Renal cortical epithelial cell (primary cell): Measurements from ENCODE around the gene ATL2. TPM values are rescaled to one million over a fixed set of nuclear protein-coding genes. Genes with fewer than 3 reads are reported as not detected.
"Not testable (repeated sequence)": the region's sequence is repeated elsewhere in the genome, so short reads cannot be mapped to it uniquely, and the experiment has no call there.

ENCODE experiments used
- DNase-seq: peaks from one replicate; pipeline ENCODE4 v3.0.0-alpha.2; 2011; ENCODE audit warnings: low read depth
- total RNA-seq: library from RNA; depleted of rRNA; stranded (reverse); fragments of >200 nt; gene quantifications from 2 replicates; pipeline ENCODE4 v1.2.3, GENCODE V29; 2014

ATL2 gene
- total RNA-seq, 1 donor from 2014 or later, result 110 TPM

- DNase-seq, result peak; percentile 89
These were observed 102.5 kb downstream of the ATL2 start for GRCh38 chr2:38274286-38275276.

- no peak for DNase-seq
These were observed 105.4 kb downstream of the ATL2 start for GRCh38 chr2:38271697-38272096.

- DNase-seq, result no peak
These were observed 107.7 kb downstream of the ATL2 start for GRCh38 chr2:38269421-38269820.

- DNase-seq, result no peak
These were observed 108.3 kb downstream of the ATL2 start for GRCh38 chr2:38268691-38269327.

- DNase-seq, result no peak
These were observed 109.1 kb downstream of the ATL2 start for GRCh38 chr2:38268001-38268400.

- DNase-seq, result peak; percentile 24
These were observed 109.7 kb downstream of the ATL2 start for GRCh38 chr2:38267270-38267925.

- DNase-seq, result no peak
These were observed 110.6 kb downstream of the ATL2 start for GRCh38 chr2:38266382-38267061.

- no peak for DNase-seq
These were observed 111.6 kb downstream of the ATL2 start for GRCh38 chr2:38265461-38265860.

GRCh38 chr2:38264396-38265221 is 112.5 kb downstream of the ATL2 start:
- peak; percentile 60 for DNase-seq

GRCh38 chr2:38263293-38263692 is 113.8 kb downstream of the ATL2 start:
- DNase-seq, result no peak

- DNase-seq, result no peak
These were observed 114.8 kb downstream of the ATL2 start for GRCh38 chr2:38262069-38262871.

GRCh38 chr2:38261569-38262068 is 115.5 kb downstream of the ATL2 start:
- no peak for DNase-seq

GRCh38 chr2:38260972-38261371 is 116.1 kb downstream of the ATL2 start:
- no peak for DNase-seq

GRCh38 chr2:38260469-38260868 is 116.6 kb downstream of the ATL2 start:
- no peak for DNase-seq

- no peak for DNase-seq
These were observed 117.8 kb downstream of the ATL2 start for GRCh38 chr2:38259311-38259710.

GRCh38 chr2:38257680-38258079 is 119.4 kb downstream of the ATL2 start:
- not testable (repeated sequence) for DNase-seq

- DNase-seq, result no peak
These were observed 120.5 kb downstream of the ATL2 start for GRCh38 chr2:38256610-38257009.

- DNase-seq, result no peak
These were observed 121.9 kb downstream of the ATL2 start for GRCh38 chr2:38255211-38255610.

- peak; percentile 82 for DNase-seq
These were observed 122.3 kb downstream of the ATL2 start for GRCh38 chr2:38254796-38255195.

- DNase-seq, result no peak
These were observed 125.1 kb downstream of the ATL2 start for GRCh38 chr2:38251940-38252339.
